HuH-7.5 (cell line): ENCODE measurements around the gene MTPN.

Experiments used
- DNase-seq: peaks from one replicate; pipeline ENCODE4 v3.0.0; 2011; ENCODE audit warnings: low spot score

MTPN gene

DNA sequence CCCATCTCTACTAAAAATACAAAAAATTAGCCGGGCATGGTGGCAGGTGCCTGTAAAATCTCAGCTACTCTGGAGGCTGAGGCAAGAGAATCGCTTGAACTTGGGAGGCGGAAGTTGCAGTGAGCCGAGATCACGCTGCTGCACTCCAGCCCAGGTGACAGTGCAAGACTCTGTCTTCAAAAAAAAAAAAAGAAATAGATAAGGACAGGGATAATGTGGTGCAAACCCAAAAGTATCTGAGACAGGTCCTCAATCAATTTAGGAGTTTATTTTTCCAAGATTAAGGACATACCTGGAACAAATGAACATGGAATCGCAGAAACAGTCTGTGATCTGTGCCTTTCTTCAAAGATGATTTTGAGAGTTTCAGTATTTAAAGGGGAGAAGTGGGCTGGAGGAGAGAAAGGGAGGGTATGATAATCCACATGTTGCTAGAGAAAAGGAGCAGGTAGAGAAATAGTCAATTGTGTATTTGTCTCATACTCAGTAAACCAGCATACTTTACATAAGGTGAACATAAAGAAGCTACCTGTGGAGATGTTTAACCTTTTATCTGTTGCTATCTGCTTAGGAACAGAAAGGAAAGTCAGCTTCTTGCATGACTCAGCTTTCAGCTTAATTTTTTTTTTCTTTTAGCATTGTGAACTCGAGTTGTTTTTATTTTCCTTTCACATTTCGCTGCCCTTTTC lies 4.9 kb upstream of the MTPN start:
- DNase-seq: no peak

GRCh38 chr7:135980665-135981180 lies 3.6 kb upstream of the MTPN start:
- no peak for DNase-seq

DNA sequence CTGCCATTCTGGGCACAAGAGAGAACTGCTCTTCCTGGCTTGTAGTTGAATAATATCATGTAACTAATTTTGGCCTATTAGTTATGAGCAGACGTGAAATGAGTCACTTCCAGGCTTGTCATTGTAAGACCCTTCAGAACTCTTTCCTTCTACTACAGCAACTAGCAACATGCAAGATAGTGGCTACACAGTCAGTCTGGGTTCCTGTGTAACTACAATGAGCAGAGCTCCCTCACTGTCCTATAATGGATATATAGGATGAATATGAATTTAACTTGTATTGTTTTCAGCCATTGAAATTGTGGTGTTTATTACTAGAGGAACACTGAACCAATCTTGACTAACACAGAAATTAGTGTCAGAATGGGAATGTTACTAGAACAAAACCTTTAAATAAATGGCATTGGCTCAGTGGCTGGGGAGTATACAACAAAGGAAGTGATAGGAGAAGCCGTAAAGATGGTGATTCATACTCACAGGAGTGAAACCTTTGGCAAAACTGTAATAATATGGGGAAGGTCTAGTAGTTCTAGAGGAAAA lies 2.9 kb upstream of the MTPN start:
- DNase-seq: no peak

DNA sequence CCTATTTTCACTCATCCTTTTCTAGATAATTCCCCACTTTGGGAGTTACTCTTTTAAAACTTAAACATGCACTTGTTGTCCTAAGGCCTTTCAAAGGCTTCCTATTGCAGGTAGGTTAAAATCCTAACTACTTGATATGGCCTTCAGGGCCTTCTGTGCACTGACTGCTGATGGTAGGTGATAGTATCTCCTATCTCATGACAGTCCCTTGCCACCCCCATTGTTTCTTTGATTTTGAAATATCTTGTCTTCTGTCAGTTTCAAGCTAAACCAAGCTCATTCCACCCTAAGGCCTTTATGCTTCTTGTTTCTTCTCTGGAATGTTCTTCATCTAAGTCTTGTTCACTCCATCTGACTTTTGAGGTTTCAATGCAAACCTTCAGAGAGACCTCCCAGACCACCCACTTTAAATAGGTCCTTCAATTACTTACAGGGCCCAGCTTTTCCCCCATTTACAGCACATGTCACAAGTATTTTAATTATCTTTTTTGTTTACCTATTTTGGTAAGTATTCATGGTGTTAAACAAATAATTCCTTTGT lies 2.4 kb upstream of the MTPN start:
- DNase-seq: no peak

DNA sequence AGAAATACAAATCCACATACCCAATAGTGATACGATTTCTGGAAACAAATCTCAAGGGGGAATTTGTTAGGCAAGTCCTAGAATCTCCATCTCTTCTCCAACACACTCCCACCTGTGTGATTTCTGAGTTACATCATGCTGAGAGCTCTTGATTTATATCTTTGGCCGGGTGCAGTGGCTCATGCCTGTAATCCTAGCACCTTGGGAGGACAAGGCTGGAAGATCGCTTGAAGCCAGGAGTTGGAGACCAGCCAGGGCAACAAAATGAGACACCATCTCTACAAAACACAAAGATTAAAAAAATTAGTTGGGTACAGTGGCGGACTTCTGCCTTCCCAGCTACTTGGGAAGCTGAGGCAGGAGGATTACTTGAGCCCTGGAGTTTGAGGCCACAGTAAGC lies 1.5 kb upstream of the MTPN start:
- DNase-seq: no peak

- DNase-seq: no peak
These were observed 545 bp upstream of the MTPN start for GRCh38 chr7:135977742-135978066.

GRCh38 chr7:135976312-135977006 lies 700 bp downstream of the MTPN start:
- peak; percentile 41 for DNase-seq

GRCh38 chr7:135975166-135975565 lies 2.0 kb downstream of the MTPN start:
- no peak for DNase-seq

- DNase-seq: no peak
These were observed 2.5 kb downstream of the MTPN start for GRCh38 chr7:135974667-135975066.

GRCh38 chr7:135971366-135971725 lies 5.8 kb downstream of the MTPN start:
- DNase-seq: no peak

DNA sequence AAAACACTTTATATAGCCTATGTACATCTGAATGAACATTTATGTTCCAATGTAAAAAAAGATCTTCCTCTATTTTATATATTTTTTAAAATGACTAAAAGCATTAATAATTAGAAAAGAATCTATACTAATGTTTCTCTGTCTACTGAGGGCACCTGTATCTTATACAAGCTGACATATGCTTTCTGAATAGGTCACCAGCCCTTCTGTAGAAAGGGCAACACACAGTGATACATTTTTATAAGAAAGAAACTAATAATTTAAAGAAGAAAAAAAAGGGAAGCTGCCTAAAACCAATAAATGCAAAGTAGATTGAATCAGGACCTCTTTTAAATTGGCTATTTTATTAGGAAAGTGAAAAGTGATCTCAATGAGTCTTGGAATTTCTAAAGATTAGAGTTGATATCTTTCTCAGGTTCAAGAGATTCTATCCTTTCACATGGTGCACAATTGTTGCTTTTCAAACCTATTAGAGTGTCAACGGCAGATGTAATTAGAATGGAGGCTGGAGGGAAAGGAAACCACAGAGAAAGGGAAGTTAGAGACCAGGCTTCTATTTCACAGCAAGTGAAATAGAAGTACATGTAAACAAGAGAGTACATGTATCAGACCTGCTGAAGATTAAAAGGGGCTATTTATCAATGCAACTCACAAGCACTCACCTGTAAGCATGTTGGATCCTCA lies 6.3 kb downstream of the MTPN start:
- no peak for DNase-seq

- no peak for DNase-seq
These were observed 7.1 kb downstream of the MTPN start for GRCh38 chr7:135970045-135970444.

DNA sequence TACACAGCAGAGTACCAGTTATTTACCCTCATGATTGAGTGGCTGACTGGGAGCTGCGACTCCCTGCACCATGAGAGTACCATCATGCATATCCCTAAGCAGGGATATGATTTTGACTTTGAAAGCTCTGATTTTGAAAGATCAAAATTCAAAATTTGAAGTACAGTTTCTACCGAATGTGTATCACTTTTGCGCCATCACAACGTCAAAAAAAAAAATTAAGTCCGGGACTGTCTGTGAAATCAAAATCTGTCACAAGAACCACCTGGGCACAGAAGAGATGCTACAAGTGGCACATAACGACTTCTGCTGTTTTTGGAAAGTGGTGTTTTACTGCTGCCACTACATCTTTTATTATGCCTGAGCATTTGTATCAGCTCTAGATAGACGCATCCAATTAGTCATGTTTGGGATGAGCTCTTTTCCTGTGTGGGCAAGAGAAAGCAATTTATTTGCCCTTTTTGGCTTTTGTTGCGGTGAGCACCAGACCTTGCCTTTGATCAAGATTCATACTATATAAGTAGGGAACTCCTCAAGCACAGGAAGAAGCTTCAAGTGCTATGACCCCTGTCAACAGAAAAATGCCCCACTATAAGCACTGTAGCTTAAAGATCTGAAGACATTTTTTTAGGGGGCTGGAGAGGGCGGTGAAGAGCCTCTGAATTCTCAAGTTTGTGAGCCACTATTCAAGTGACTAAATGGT lies 10.7 kb downstream of the MTPN start:
- DNase-seq: no peak

GRCh38 chr7:135965602-135966001 lies 11.6 kb downstream of the MTPN start:
- DNase-seq: no peak

DNA sequence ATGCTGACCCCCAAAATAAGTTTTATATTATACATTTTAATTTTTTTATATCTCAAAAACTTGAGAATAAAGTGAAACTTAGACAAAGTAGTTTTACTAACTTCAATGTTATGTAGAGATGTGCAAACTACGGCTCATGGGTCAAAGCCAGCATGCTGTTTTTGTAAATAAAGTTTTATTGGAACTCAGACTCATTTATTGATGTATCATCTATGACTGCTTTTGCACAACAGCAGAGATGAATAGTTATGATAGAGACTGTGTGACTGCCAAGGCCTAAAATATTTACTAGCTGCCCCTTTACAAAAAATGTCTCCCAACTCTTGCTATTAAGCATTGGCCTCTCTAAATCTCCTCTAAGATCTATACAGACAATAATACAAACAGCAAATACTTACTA lies 12.4 kb downstream of the MTPN start:
- no peak for DNase-seq

GRCh38 chr7:135964274-135964673 lies 12.9 kb downstream of the MTPN start:
- DNase-seq: no peak

DNA sequence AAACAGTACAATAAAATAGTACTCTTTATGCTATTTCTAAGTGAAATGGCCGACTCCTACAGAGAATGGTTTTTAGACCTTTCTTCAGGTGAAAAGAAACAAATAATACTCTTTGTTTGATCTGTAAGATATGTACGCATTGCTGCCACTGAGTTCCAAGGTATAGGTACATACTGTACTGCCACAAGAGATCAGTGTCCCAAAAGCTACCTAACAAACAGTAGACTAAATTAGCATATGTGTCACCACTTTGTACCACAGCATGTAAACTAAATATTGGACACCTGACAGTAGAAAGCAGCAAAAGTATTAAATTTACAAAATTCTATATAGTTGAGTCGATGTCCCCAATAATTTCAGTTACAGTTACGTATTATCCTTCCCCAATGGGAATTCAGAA lies 14.4 kb downstream of the MTPN start:
- no peak for DNase-seq

DNA sequence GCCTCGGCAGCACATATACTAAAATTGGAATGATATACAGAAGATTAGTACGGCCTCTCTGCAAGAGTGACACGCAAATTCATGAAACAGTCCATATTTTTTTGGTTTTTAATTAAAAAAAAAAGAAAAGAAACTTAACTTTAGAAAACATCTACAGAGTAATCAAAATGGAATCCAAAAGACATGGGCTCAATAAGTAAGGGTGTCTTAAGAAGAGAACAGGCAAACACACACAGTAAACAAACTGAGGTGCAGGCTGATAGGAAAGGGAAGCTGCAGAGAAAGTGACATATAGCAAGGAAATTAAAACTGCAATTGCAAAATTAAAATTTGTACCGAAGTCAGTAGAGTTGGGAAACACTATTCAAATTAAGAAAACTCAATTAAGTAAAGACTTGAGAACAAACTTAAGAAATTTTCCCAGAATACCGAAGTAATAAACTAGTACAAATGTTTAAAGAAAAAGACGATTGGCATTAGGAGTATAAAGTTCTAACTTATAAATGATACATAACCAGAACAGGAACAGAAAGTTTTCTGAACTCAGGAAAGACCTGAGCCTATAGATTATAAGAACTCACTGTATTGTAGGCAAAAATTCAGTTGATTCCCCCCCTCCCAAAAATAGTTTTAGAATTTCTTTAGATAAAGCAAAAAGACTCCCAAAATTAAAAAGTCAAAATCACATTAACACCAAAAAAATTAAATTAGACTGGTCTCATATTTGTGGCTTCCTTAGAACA lies 16.3 kb downstream of the MTPN start:
- no peak for DNase-seq

DNA sequence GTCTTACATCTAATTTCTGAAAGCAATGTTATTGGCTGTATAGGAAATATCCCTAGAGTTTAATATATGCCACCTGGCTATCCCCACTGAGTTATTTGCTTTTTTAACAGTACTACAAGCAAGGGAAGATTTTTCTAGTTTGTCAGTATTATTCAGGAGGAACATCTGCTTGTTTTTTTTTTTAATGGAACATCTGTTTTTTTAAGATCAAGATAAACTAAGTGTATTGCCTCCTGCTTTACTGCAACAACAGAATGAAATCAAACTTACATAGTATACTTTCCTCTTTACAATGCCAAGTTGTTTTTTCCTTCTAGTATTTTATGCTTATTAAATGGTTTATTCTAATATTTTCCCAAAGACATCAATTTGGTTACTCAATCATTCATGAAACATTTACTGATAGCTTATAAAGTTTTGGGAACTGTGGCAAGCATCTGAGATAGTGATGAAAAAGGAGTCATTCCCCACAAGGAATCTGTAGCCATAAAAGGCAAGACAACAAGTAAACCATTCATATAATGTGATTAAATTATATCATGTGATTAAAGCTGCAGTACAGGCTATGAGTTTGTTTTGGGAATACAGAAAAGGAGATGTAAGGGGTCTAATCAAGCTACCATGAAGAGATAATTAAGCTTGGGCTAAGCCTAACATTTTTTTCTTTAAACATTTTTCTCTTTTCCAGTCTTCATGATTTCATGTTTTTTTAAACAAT lies 17.4 kb downstream of the MTPN start:
- no peak for DNase-seq

DNA sequence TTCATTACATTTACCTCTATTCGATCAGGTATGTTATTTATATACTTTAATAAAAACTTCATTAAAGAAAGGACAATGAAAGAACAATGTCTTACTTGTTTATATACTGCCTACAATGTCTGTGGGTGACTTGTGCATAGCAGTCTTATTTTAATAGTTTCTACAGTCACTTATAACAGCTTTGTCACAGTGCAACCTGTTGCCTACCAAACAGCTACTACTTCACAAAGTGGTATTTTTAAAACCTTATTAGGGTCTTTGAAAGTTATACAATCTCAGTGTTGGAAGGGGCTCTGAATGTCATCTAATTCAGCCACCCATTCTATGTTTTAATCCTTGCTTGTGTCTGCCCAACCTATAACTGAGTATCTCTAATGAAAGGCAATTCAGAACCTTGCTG lies 19.0 kb downstream of the MTPN start:
- DNase-seq: no peak

DNA sequence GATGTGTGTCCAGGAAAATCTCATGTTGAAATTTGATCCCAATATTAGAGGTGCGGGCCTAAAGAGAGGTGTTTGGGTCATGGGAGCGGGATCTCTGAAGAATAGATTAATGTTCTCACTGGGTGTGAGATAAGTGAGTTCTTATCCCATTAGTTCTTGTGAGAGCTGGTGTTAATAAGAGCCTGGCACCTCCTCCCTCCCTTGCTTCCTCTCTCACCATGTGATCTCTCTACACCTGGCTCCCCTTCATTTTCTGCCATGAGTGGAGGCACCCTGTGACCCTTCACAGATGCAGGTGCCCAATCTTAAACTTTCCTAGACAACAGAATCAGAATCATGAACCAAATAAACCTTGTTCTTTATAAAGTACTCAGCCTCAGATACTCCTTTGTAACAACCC lies 19.5 kb downstream of the MTPN start:
- no peak for DNase-seq
